Astrocyte of the hippocampus (primary cell): ENCODE data around the gene TLDC2.
"Not testable (repeated sequence)": the region's sequence is repeated elsewhere in the genome, so short reads cannot be mapped to it uniquely, and the experiment has no call there.

Experiments used
- DNase-seq: peaks from one replicate; pipeline ENCODE4 v3.0.0; 2011; ENCODE audit warnings: low read depth, low spot score

The TLDC2 gene

DNA sequence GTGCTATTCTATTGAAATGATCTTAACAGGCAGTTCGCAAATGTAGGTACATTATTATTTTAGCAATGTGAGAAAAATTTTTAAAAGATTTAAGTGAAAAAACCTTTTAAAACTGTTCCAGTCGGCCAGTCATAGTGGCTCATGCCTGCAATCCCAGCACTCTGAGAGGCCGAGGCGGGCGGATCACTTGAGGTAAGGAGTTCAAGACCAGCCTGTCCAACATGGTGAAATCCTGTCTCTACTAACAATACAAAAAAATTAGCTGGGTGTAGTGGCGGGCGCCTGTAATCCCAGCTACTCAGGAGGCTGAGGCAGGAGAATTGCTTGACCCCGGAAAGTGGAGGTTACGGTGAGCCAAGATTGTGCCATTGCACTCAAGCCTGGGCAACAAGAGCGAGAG lies 29.6 kb downstream of the TLDC2 start:
- not testable (repeated sequence) for DNase-seq

DNA sequence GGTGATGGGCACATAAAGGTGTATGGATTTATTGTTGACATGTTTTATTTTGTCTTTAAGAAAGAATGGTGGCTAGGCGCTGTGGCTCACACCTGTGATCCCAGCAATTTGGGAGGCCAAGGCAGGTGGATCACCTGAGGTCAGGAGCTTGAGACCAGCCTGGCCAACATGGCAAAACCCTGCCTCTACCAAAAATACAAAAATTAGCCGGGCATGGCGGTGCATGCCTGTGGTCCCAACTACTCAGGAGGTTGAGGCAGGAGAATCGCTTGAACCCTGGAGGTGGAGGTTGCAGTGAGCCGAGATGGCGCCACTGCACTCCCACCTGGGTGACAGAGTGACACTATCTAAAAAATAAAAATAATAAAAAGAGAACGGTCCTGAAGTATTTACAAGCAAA lies 30.1 kb downstream of the TLDC2 start:
- not testable (repeated sequence) for DNase-seq

DNA sequence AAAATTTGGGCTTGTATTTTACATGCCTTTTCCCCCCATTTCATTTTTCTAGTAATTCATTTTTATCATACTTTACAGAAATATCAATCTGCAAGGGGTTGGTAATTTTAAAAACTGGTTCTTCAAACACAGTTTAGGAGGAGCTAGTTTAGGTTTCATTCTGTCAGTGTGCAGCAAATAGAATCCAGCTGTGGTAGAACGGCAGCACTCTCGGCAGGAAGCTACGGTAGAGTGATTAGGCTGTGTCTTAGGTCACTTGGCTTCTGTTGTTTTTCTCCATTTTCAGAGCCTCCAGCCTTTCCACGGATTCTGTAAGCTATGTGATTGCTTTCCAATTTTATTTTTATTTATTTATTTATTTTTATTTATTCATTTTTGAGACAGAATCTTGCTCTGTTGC lies 32.7 kb downstream of the TLDC2 start:
- DNase-seq: no peak

DNA sequence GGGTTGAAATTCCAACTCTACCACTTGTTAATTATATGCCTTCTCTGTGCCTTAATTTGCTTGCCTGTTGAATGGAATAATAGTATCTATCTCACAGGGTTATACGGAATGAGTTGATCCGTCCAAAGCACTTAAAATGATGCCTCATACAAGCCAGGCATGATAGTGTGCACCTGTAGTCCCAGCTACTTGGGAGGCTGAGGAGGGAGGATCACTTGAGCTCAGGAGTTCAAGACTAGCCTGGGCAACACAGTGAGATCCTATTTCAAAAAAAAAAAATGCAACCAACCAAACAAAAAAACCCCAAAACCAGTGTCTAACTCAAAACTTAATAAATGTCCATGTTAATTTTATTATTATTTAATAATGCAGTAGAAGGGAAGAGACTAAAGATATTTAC lies 40.3 kb downstream of the TLDC2 start:
- no peak for DNase-seq

DNA sequence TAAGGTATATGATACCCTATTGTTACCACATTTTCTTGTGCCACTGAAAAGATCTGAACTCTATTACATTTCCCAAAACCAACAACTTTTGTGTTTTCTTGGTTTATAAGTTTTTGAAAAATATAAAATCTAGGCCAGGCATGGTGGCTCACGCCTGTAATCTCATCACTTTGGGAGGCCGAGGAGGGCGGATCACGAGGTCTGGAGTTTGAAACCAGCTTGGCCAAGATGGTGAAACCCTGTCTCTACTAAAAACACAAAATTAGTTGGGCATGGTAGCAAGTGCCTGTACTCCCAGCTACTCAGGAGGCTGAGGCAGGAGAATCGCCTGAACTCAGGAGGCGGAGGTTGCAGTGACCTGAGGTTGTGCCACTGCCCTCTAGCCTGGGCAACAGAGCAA lies 41.3 kb downstream of the TLDC2 start:
- DNase-seq: no peak

DNA sequence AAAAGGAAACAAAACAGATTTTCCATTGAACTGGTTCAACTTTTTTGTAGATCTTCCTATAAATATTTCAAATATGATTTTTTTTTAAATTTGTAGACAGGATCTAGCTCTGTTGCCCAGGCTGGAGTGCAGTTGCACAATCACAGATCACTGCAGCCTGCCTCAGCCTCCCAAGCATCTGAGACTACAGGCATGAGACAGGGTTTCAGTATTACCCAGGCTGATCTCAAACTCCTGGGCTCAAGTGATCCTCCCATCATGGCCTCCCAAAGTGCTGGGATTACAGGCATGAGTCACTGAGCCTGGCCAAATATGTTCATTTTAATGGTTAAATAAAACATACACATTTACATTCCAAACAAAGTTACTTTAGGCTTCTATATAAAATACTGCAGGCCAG lies 42.0 kb downstream of the TLDC2 start:
- no peak for DNase-seq

DNA sequence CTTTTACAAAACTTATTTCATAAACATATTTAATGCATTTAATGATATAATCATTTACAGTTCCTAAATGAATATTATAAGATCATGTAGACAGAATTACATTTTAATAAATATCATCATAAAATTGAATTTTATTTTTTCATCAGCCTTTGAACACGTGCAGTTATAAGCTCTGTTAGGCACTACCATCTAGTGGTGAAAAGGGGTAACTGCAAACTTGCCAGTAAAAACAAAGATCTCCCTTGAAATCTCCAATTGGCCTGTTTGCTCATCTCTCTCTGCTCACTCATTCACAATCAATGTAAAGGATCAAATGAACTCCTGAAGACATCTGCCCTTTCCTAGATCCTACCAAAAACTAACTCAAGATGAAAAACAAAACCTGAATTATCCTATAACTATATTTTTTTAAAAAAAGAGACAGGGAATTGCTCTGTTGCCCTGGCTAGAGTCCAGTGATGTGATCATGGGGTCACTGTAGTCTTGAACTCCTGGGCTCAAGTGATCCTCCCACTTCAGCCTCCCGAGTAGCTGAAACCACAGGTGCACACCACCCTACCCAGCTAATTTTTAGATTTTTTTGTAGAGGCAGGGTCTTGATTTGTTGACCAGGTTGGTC lies 43.9 kb downstream of the TLDC2 start:
- peak; percentile 68 for DNase-seq

DNA sequence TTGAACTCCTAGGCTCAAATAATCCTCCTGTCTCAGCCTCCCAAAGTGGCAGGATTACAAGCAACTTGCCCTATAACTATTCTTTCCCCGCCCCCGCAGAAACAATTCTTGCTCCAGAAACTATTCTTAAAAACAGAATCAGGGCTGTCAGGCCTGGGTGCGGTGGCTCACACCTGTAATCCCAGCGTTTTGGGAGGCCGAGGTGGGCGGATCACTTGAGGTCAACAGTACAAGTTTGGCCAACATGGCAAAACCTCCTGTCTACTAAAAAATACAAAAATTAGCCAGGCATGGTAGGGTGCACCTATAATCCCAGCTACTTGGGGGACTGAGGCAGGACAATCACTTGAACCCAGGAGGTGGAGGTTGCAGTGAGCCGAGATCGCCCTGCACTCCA lies 44.4 kb downstream of the TLDC2 start:
- no peak for DNase-seq

DNA sequence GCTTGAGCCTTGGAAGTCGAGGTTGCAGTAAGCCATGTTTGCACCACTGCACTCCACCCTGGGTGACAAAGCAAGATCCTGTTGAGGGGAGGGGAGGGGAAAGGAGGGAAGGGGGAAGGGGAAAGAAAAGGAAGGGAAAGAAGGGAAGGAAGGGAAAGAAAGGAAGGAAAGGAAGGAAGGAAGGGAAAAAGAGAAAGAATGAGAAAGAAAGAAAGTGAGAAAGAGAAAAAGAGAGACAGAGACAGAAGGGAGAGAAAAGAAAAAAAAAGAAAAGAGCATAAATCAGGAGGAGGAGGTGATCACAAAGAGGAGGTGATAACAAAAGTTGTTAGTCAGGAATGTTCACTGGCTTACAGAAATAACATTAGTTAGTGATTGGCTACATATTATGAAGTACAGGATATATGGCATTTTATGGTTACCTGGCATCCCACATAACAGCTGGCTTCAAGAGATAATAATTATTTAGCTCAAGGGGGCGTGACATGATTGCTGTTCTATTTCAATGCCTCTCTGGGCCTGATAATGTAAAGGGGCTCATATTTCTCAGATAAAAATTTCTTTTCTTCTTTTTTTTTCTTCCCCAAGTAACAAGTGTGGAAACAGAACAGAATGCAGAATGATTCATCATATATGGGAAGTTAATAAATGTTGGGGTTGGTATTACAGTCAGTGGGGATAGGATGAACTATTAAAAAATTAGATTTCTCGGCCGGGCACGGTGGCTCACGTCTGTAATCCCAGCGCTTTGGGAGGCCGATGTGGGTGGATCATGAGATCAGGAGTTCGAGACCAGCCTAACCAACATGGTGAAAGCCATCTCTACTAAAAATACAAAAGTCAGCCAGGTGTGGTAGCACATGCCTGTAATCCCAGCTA lies 48.5 kb downstream of the TLDC2 start:
- DNase-seq: no peak

DNA sequence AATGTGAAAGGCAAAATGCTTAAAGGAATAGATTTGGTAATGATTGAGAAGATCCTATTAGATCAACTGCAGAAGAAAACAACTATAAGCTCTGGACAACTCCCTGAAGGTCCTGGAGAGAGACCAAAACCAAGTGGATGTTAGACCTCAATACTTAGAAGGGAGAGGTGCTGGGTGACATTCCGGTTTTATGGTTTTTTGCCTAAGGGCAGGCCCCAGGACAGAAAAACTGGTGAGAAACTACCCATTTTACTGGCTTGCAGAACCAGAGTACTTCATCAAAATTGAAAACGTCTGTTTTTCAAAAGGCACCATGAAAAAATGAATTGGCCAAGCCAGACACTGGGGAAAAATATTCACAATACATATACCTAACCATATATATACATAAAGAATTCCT lies 49.3 kb downstream of the TLDC2 start:
- DNase-seq: no peak

DNA sequence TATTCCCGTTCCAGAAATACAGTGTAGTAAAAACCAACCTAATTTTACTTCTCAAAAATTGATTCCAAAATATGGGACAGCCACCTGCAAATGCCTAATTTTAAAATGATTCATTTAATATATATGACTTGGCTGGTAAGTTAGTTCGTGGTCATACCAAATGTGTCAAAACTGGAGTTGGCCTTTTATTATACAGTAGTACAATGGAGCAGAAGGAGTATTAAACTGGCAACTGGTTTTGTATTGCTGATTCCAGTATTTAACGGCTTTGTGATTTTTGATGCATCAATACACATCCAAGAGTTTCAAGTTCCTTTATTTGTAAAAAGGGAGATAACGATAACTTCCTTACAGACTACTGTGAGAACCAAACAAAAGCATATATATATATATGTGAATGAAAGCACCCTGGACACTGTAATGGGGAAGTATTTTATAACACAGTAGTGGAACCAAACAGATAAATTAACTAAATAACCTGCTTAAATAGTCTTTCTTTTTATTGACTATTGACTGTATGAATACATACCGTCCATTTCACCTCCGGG lies 50.8 kb downstream of the TLDC2 start:
- DNase-seq: no peak

DNA sequence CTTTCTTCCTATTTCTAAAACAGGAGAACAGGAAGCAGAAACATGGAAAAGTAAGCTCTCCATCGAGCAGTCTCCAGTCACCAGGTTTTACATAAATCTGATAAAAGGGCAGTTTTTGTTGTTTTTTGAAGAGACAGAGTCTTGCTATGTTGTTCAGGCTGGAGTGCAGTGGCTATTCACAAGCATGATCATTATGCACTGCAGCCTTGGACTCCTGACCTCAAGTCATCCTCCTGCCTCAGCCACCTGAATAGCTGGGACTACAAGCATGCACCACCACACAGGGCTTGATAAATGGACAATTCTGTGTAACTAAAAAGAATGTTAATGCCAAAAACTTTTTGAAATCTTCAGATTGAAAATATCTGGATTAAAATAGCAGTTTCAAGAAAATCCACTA lies 51.8 kb downstream of the TLDC2 start:
- DNase-seq: no peak

DNA sequence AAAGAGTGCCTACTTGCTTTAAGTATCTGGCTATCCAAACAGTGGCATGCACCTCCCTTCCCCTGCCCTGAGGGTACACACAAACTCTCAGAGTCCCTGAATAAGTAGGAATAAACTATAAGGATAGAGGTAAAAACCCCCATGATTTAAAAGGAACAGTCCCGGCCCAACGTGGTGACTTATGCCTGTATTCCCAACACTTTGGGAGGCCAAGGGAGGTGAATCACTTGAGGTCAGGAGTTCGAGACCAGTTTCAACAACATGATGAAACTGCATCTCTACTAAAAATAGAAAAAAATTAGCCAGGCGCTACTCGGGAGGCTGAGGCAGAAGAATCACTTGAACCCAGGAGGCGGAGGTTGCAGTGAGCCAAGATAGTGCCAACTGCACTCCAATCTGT lies 53.4 kb downstream of the TLDC2 start:
- DNase-seq: no peak

DNA sequence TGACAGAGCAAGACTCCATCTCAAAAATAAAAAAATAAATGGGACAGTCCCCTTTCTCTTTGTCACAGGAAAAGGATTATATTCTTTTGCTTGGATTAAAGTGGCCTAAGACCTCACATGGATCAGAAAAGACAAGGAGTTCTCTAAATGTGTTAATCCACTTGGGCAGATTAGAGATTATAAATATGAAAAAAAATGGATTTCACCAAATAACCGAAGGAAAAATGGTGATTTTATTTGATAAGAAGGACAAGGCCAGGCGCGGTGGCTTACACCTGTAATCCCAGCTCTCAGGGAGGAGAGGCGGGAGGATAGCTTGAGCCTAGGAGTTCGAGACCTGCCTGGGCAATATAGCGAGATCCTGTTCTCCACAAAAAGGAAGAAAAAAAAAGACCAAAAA lies 53.8 kb downstream of the TLDC2 start:
- DNase-seq: no peak

DNA sequence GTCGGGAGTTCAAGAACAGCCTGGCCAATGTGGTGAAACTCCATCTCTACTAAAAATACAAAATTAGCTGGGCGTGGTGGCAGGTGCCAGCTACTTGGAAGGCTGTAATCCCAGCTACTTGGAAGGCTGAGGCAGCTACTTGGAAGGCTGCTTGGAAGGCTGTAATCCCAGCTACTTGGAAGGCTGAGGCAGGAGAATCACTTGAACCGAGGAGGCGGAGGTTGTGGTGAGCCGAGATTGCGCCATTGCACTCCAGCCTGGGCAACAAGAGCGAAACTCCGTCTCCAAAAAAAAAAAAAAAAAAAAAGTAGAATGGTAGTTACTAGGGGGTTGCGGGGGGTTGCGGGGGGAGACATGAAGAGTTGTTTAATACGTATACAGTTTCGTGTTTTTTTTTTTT lies 56.1 kb downstream of the TLDC2 start:
- not testable (repeated sequence) for DNase-seq

DNA sequence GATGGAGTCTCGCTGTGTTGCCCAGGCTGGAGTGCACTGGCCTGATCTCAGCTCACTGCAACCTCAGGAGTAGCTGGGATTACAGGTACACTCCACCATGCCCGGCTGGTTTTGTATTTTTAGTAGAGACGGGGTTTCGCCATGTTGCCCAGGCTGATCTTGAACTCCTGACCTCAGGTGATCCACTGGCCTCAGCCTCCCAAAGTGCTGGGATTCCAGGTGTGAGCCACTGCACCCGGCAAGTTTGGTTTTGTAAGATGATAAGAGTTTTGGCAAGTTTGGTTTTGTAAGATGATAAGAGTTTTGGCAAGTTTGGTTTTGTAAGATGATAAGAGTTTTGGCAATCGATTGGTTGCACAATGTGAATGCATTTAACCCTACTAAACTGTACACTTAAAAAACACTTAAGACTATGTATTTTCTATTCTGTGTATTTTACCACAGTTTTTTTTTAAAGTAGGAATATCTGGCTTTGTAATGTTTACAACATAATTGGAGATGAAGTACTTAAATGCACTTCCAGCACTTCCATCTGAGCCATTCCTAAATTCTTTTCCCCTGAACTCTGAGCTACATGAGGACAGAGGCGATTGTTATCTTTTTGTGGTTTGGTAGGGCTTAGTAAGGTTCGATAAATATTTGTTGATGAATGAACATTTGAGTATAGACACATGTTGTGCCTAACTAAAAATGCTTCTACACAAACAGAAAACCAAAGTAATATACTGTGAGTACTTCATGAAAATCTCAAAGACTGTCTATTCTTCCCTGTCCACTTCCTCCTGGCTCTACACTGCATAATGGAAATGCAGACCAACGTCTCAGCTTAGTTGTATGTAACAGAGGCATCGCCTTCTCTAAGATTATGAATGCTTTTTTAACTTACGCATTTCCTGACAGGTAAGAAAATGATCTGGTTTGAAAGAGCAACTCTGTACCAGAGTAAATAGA lies 56.8 kb downstream of the TLDC2 start:
- DNase-seq: peak; percentile 13

DNA sequence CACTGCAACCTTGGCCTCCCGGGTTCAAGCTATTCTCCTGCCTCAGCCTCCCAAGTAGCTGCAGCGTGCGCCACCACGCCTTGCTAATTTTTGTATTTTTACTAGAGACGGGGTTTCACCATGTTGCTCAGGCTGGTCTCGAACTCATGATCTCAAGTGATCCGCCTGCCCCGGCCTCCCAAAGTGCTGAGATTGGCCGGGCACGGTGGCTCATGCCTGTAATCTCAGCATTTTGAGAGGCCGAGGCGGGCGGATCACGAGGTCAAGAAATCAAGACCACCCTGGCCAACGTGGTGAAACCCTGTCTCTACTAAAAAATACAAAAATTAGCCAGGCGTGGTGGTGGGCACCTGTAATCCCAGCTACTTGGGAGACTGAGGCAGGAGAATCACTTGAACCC lies 57.6 kb downstream of the TLDC2 start:
- DNase-seq: not testable (repeated sequence)

DNA sequence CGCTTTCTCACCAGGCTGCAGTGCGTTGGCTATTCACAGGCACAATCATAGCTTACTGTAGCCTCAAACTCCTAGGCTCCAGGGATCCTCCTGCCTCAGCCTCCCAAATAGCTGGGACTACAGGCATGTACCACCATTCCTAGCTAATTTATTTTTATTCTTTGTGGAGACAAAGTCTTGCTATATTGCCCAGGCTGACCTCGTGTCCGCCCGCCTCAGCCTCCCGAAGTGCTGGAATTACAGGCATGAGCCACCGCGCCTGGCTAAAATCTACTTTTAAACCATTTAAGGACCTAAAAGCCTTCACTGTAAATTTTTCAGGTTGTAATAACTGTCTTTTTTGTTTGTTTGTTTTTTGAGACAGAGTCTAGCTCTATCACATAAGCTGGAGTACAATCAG lies 60.4 kb downstream of the TLDC2 start:
- no peak for DNase-seq

DNA sequence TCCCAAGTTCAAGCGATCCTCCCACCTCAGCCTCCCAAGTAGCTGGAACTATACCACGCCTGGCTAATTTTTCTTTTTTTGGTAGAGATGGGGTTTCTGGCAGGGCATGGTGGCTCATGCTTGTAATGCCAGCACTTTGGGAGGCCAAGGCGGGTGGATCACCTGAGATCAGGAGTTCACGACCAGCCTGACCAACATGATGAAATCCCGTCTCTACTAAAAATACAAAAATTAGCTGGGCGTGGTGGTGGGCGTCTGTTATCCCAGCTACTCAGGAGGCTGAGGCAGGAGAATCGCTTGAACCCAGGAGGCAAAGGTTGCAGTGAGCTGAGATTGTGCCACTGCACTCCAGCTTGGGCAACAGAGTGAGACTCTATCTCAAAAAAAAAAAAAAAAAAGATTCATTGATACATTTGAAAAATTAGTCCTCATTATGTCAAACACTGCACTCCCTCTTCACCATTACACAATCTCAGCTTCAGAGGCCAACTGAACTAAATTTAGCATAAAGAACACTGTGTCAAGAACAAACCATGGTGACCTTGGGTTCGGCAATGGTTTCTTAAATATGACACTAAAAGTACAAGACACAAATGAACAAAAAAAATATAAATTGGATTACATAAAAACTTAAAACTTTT lies 60.9 kb downstream of the TLDC2 start:
- DNase-seq: not testable (repeated sequence)

DNA sequence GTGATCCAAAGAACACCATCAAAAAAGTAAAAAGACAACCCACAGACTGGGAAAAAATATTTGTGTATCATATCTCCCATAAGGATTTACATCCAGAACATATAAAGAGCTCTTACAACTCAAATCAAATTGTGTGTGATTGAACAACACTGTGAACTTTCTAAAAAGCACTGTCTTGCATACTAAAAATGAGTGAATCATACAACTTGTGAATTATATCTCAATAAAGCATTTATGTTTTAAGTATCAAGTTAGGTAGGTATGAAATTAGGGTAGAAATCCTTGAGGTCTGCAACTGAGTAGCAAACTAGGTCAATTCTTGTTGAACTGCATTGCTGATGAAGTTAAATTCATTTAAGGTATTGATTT lies 61.4 kb downstream of the TLDC2 start:
- DNase-seq: no peak

DNA sequence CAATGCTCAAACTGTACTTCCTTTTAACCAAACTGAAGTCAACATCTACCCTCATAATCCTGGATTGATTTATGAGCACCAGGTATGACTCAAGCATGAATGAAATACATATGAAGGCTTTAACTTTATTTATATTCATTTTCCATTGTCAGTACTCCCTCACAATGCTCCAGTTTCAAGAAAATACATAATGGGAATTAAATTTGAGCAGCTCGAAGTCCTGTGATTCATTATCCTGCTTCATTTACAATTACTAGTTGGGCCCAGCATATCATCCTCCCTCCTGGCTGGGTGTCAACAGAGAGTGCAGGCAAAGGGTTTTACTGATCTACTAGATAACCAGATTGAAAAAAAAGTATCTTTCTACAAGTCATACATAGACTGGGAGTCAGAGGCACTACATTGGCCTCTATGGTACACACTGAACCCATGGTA lies 65.5 kb downstream of the TLDC2 start:
- no peak for DNase-seq
